ENCODE measurements around the gene DCAF7.

DCAF7 gene

DNA sequence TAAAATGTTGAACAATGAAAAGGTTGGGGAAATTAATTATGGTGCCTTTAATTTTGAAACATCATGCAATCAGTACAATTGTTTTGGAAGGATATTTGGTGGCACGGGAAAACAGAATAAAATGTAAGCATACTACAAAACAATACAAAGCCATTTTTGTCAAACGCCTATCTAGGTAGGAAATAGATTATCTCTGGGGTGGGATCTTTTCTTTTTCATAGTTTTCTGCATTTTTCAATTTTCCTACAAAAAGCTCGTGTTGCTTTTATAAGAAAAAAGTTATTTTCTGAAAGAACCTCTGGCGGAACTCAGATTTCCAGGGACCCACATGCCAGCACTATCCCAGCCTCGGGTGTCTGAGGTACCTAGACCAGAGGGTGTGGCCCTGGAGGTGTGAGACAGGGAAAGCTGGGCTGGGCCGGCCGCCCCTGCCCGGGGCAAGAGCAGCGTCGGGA is 71.0 kb downstream of the DCAF7 start:
- no peak for DNase-seq (ENCODE audit: low read depth)
- TF ChIP-seq, protein P1, sequence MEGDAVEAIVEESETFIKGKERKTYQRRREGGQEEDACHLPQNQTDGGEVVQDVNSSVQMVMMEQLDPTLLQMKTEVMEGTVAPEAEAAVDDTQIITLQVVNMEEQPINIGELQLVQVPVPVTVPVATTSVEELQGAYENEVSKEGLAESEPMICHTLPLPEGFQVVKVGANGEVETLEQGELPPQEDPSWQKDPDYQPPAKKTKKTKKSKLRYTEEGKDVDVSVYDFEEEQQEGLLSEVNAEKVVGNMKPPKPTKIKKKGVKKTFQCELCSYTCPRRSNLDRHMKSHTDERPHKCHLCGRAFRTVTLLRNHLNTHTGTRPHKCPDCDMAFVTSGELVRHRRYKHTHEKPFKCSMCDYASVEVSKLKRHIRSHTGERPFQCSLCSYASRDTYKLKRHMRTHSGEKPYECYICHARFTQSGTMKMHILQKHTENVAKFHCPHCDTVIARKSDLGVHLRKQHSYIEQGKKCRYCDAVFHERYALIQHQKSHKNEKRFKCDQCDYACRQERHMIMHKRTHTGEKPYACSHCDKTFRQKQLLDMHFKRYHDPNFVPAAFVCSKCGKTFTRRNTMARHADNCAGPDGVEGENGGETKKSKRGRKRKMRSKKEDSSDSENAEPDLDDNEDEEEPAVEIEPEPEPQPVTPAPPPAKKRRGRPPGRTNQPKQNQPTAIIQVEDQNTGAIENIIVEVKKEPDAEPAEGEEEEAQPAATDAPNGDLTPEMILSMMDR (IDR thresholded peaks at IDR 0.05; ENCODE audit: insufficient read depth, low read depth, low read length, missing control alignments): no peak
- H3K4me3 ChIP-seq (ENCODE audit: low read length): peak overlapping the region; percentile 69

DNA sequence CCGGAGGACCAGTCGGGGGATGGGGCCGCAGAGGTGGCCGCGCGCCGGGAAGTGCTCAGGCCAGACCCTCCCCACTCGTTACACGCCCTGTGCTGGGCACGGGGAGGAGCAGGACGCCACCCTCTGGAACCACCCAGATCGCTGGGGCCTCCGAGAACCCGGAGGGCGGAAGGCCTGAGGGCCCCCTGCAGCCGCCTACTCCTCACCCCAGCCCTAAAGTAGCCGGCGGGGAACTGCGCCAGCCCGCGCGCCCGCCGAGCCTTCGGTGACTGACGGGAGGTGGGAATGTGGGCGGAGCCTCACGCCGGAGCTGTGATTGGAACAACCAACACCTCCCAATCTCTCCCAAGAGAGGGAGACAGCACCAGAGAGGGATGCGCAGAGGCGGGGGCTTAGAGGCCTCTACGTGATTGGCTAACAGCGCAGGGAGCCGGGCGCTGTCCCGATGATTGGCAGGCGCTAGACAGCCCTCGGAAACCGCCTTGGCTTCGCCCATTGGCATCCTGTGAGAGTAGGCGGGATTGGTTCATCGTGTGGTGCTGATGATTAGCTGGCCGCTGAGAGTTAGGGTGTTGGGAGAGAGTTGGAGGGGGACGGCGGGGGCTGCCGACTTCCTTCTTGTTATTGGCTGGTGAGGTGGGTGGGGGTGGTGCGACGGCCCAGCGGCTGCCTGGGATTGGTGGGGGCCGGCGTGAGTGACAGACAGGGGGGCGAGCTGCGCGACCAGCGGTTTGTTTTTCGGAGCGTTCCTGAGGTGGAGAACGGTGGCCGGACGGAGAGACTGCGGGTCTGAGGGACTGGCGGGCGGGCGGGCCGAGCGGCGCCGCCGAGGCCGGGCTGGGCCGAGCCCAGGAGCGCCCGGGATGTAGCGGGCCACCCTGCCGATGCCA is 71.7 kb downstream of the DCAF7 start, which contains the start of gene MAP3K3:
Gene MAP3K3 (plus strand): TSS at position 734 of the 890 bp plus-strand sequence. CDS start 343 bp downstream, outside the sequence.
- TF ChIP-seq, protein P1 (IDR thresholded peaks at IDR 0.05; ENCODE audit: insufficient read depth, low read depth, low read length, missing control alignments): peak; percentile 20
- H3K4me3 ChIP-seq (ENCODE audit: low read length): peak within 1 kb of the TSS; percentile 69

DNA sequence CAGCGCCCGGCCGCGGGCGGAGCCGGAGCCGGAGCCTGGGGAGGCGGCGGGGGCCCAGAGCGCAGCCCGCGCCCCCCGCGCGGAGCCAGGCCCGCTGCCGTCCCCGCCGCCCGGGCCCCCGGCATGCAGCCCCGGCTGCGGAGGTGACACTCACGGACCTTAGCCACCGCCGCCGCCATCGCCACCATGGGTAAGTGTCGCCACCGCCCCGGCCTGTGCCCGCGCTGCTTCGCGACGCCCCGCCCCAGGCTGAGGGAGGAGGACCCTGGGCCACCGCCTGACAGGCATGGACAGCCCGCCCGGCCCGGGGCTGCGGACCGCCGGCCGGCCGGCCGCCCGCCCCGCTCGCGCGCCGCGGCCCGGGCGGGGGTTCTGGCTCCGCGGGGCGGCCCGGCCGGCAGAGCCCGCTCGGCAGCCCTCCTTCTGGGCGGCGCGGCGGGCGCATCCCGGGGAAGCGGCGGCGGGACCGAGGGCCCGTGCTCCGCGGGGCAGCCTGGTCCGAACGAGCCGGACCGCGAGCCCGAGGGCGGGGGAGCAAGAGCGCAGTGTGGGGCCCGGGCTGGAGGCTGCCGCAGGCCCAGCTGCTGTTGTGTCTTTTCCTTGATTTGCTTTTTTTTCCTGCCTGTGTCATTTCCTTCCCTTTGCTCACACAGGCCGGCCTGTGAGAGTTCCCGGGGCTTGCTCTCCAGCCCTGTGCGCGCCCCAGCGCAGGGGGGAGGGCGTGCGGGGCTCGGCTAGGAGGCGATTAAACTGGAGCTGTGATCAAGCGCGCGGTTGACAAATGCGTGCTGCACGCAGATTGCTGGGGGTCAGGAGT is 72.5 kb downstream of the DCAF7 start:
- DNase-seq (ENCODE audit: low read depth): peak; percentile 50
- peak overlapping the region; percentile 69 for H3K4me3 ChIP-seq (ENCODE audit: low read length)
- TF ChIP-seq, protein P1 (IDR thresholded peaks at IDR 0.05; ENCODE audit: insufficient read depth, low read depth, low read length, missing control alignments): no peak

More for the DNA sequence above, 71.7 kb downstream of the DCAF7 start, which contains the start of gene MAP3K3:
- peak; percentile 100 for DNase-seq (ENCODE audit: low read depth)

DNA sequence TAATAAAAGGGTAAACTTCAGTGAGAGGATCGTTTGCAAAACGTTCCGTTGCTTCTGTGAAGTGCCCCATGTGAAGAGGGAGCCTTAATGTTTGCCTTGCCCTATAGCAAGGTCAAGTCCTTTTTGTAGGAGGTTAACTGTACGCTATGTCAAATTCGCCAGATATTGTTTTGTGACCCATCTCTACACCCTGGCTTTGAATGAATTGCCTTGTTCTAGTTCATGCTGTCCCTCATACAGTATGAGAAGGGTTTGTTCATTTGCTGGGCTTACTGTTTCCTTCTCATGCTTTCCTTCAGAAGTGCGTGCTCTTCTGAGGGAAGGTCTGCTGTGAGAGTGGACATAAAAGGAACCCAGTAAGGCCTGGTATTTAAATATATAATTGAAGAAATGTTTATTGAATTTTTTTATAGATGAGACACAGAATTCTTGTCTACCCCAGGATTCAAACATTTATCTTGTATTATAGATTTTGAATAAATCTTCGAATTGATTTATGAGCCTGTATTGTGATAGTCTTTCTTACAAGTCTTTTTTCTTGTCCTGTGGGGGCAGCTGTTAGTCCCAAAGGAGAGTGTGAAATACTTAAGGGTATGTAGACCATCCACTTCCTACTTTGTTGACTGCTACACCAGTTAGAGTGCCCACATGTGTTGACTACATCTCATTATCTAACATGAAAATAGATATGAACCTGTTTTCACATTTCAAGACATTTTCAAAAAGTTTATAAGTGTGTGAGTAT is 73.7 kb downstream of the DCAF7 start:
- H3K4me3 ChIP-seq (ENCODE audit: low read length): peak overlapping the region; percentile 69
- no peak for DNase-seq (ENCODE audit: low read depth)
- TF ChIP-seq, protein P1 (IDR thresholded peaks at IDR 0.05; ENCODE audit: insufficient read depth, low read depth, low read length, missing control alignments): no peak

DNA sequence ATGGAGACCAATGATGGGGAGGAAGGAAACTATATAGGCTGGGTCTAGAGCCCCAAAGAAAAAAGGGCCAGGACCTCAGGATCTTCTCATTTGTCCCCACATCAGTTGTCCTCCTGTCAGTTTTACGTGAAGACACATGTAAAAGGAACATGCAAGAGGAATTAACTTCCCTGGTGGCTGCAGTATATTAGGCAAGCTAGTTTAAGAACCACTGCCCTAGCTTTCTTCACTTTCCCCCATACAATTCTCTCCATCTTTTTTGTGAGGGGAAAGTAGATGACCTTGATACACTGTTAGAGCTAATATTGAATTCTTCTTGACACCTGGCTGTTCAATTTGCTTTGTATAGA is 74.2 kb downstream of the DCAF7 start:
- H3K4me3 ChIP-seq (ENCODE audit: low read length): no peak overlapping the region
- DNase-seq (ENCODE audit: low read depth): no peak
- TF ChIP-seq, protein P1 (IDR thresholded peaks at IDR 0.05; ENCODE audit: insufficient read depth, low read depth, low read length, missing control alignments): no peak

DNA sequence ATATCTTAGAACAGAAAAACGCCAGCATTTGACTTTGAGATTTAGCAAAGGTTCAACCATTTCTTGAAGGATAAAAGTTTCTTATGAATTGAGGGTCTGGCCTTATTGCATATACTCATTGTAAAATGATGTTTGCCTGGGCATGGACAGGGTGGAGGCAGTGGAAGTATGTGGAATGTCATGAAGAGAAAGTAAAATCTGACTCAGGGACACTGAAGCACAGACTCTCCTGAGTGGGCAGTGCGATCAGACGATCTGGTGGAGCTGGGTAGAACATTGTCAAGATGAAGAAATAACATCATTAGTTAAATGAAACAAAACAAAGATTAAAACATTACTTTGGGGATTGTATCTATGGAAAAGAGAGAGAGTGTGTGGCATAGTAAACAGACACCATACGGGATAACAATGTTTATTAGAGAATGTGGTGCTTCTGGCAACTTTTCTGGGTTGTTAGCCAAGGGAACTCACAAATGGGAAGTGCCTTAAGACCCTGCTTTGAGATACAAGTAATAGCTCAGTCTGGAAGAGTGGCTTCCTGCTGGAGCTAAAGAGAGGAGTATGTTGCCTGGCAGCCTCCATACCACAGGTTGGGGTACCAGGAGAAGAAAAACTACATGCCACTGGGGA is 76.4 kb downstream of the DCAF7 start:
- TF ChIP-seq, protein P1 (IDR thresholded peaks at IDR 0.05; ENCODE audit: insufficient read depth, low read depth, low read length, missing control alignments): no peak
- no peak overlapping the region for H3K4me3 ChIP-seq (ENCODE audit: low read length)
- peak; percentile 13 for DNase-seq (ENCODE audit: low read depth)

Data from epithelial cell of esophagus (primary cell).